GM18507 (cell line): ENCODE measurements around the gene MMAA.

Source experiments
- DNase-seq: peaks from one replicate; pipeline ENCODE4 v3.0.0; 2011; ENCODE audit warnings: low read depth; ENCODE audit not compliant: insufficient read length; ENCODE audit errors: extremely low spot score
- FAIRE-seq: peaks from 2 replicates; lab custom pipeline; 2011; peaks lifted over from hg19 to GRCh38; lab: Jason Lieb, UNC

MMAA gene

GRCh38 chr4:145694929-145695328, 75.7 kb downstream of the MMAA start:
- FAIRE-seq (no peak), DNase-seq (no peak)

- no peak for FAIRE-seq
- no peak for DNase-seq
These were observed 78.1 kb downstream of the MMAA start for GRCh38 chr4:145697332-145697731.

DNA sequence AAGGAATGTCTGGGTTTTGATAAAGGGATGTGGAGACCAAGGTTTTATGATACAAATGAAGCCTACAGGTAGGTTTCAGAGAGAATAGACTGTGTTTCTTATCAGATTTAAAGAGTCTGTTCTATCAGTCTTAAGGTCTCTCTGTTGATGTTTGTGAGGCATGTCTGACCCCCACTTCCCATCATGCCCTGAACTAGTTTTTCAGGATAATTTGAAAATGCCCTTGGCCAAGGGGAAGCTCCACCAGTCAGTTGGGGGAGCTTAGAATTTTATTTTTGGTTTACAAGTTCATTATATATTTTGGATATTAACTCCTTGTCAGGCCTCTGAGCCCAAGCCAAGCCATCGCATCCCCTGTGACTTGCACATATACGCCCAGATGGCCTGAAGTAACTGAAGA, 79.3 kb downstream of the MMAA start:
- DNase-seq (no peak), FAIRE-seq (no peak)

DNA sequence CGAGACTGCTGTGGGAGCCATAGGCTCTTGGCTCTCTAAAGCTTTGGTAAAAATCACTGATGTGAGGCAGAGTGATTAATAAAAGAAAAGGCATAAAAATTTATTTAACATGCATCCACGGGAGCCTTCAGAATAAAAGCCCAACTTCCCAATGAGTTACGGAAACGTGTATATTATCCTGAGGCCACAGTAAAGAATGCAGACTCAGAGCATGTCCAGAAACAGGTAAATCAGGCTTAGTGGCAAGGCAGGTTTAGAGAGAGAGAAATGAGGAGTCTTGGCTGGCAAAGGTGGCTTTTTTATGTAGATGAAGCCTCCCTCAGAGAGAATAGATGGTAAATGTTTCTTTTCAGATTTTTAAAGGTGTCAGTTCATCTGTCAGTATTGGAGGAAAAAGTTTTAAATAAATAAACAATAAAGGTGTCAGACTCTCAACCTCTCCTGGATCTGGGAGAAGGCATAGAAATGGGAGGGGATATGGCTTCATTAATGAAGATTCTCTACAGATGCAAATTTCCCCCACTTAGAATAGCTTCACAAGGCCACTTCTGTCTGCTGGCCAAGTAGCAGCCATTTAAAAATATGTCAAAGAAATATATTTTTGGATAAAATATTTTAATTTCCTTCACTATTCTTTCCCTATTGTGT, 84.8 kb downstream of the MMAA start:
- FAIRE-seq (no peak), DNase-seq (no peak)

- FAIRE-seq (no peak), DNase-seq (no peak)
These were observed 90.2 kb downstream of the MMAA start for GRCh38 chr4:145709336-145709735.
